Lower leg skin (tissue), 4 donors: ENCODE measurements around the gene TIMP2. TPM values are rescaled to one million over a fixed set of nuclear protein-coding genes. Genes with fewer than 3 reads are reported as not detected.
A peak's percentile ranks its signal among the peaks of the same experiment; 100 is the strongest.
"Not testable (repeated sequence)": the region's sequence is repeated elsewhere in the genome, so short reads cannot be mapped to it uniquely, and the experiment has no call there.

Experiments used
- DNase-seq, 2 donors: peaks; one replicate each; pipeline ENCODE4 v3.0.0-alpha.2; 2019; ENCODE audit warnings: low spot score in 2 of 2
- H3K4me3 ChIP-seq: fragments of 200-600 bp; sonication (generic); 2 replicates; pipeline ENCODE4 v1.5.1; 2017; ENCODE audit warnings: mild to moderate bottlenecking, low read depth; ENCODE audit not compliant: poor library complexity, severe bottlenecking
- POLR2A ChIP-seq, 2 donors: fragments of 450-650 bp; IDR thresholded peaks; one replicate each; pipeline ENCODE4 v1.6.1; 2016 to 2017; ENCODE audit warnings: antibody characterized with exemption in 2 of 2, mild to moderate bottlenecking in 1 of 2, moderate library complexity in 1 of 2
- WGBS, 2 donors: methylation state at CpG; one replicate each; pipeline ENCODE4 v1.1.5; 2018; 5-methylcytosine and 5-hydroxymethylcytosine counted together
- intact Hi-C: fragments of 100-400 bp; cut with DNase I; formaldehyde crosslinking; loops from one replicate; pipeline ENCODE4 v1.15.0; 2023; ENCODE audit warnings: low total_unique reads
- total RNA-seq, 4 donors: library from RNA; depleted of rRNA; stranded (reverse); fragments of >200 nt; gene quantifications; one replicate each; pipeline ENCODE4 v1.1.0, GENCODE V29; 2016
- TF ChIP-seq, protein P1 (sequence below), 3 donors: fragments of 450-650 bp; IDR thresholded peaks; one replicate each; pipeline ENCODE4 v1.5.1; 2016; ENCODE audit warnings: antibody characterized with exemption in 3 of 3, mild to moderate bottlenecking in 3 of 3, moderate library complexity in 2 of 3

TIMP2 gene
- total RNA-seq, 4 donors from 2014 or later, result 69.7 to 203 (median 94.8) TPM

DNA sequence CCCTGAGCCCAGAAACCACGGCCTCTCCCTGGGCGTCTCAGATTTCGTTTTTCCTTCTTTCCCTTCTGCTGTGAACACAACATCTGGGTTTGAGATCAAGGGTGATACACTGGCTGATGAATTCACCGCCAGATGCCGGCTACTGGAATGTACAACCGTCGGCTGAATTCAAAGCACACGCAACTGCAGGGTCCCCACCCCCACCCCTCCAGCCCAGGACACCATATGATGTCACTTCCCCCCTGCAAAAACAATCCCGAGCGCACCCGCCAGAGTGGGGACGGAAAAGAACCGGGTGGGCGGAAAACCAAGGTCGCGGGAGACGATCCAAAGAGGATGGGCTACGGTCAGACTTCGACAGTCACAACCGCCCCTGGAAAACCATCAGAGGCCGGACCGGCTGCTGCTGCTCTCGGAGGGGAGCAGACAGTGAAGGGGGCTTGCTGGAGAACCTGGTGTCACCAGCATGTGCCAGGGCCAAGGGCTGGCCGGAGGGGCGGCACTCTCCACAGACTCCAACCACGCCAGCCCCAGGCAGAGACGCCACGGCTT is 45.5 kb downstream of the TIMP2 start:
- H3K4me3 ChIP-seq, result no peak overlapping the region
- intact Hi-C loops, result no loop called here
- TF ChIP-seq POLR2A (IDR thresholded peaks at IDR 0.05), result no peak
- peak; percentile 47 to 93 for DNase-seq
- 41 to 62% methylated on average over 28 of the region's 28 CpGs for WGBS, 2 donors

DNA sequence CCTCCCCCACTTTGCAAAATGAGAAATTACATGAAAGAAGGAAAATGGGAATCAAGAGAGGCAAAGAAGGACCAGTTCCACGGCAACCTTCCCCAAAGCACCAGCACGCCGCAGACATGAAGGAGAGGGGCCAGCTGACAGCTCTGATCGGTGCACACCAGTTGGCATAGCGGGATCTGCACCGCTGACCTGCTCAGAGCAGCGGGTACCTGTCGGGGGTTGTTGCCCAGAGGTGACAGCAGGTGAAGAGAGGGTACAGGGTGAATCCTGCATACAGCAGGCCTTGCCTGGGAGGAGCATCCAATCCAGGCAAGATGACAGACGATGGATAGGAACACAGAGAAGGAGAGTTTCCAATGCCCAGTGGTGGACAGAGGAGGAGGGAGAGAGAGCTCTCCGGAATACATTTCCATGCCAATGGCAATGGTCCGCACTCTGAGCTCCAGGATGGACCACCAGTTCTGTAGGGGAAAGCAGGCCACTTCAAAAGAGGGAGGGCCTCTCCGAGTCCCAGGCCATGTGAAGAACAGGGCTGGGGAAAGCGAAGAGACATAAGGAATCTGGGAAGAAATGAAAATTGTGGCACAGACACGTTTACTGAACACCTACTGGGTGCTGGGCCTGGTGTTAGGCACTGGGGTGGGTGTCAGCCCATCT is 46.2 kb downstream of the TIMP2 start:
- H3K4me3 ChIP-seq, result no peak overlapping the region
- no peak for TF ChIP-seq POLR2A (IDR thresholded peaks at IDR 0.05)
- TF ChIP-seq, protein P1, sequence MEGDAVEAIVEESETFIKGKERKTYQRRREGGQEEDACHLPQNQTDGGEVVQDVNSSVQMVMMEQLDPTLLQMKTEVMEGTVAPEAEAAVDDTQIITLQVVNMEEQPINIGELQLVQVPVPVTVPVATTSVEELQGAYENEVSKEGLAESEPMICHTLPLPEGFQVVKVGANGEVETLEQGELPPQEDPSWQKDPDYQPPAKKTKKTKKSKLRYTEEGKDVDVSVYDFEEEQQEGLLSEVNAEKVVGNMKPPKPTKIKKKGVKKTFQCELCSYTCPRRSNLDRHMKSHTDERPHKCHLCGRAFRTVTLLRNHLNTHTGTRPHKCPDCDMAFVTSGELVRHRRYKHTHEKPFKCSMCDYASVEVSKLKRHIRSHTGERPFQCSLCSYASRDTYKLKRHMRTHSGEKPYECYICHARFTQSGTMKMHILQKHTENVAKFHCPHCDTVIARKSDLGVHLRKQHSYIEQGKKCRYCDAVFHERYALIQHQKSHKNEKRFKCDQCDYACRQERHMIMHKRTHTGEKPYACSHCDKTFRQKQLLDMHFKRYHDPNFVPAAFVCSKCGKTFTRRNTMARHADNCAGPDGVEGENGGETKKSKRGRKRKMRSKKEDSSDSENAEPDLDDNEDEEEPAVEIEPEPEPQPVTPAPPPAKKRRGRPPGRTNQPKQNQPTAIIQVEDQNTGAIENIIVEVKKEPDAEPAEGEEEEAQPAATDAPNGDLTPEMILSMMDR (IDR thresholded peaks at IDR 0.05), result no peak
- WGBS, 2 donors, result 80 to 83% methylated on average over 14 of the region's 14 CpGs
- intact Hi-C loops, result no loop called here
- no peak for DNase-seq

DNA sequence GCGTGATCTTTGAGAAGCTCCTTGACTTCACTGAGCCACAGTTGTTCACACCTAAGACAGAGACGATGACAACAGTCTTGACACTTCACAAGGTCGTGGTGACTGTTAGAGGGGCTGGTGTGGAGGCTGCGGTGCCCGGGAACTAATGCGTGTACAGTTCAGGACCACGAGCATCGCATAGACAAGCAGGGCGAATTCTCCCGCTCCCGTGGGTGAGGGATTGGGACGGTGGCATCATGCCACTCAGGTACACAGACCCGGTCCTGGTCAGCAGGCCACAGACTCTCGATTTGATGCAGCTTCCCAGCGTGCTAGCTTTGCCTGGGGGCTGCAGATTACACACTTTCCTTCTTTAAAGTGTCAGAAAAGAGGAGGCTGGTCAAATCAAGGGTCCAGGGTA is 46.9 kb downstream of the TIMP2 start:
- 89 to 93% methylated on average over 15 of the region's 15 CpGs for WGBS, 2 donors
- TF ChIP-seq, protein P1 (IDR thresholded peaks at IDR 0.05), result no peak
- no peak for TF ChIP-seq POLR2A (IDR thresholded peaks at IDR 0.05)
- intact Hi-C loops, result no loop called here

DNA sequence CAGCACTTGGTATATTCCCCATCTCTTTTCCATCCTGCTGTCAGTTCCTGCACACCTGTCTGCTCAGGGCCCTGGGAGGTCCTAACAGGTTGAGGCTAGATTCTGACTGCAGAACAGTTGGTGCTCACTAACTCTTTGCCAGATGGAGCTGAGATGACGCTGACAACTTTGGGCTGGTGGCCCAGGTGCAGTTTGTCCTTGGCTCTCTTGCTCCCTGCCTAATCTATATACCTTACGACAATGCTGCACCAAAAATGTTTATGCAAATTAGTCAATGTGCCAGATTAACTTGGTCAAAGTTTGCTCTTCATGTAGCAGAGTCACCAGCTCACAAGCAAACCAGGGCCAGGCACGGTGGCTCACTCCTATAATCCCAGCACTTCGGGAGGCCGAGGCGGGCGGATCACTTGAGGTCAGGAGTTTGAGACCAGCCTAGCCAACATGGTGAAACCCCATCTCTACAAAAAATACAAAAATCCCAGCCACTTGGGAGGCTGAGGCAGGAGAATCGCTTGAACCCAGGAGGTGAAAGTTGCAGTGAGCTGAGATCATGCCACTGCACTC is 48.2 kb downstream of the TIMP2 start:
- DNase-seq, H3K4me3 ChIP-seq, intact Hi-C loops: not testable (repeated sequence)
- 60 to 77% methylated on average over 8 of the region's 8 CpGs for WGBS, 2 donors

More for the DNA sequence above, 46.9 kb downstream of the TIMP2 start:
- no peak overlapping the region for H3K4me3 ChIP-seq
- DNase-seq, result no peak

DNA sequence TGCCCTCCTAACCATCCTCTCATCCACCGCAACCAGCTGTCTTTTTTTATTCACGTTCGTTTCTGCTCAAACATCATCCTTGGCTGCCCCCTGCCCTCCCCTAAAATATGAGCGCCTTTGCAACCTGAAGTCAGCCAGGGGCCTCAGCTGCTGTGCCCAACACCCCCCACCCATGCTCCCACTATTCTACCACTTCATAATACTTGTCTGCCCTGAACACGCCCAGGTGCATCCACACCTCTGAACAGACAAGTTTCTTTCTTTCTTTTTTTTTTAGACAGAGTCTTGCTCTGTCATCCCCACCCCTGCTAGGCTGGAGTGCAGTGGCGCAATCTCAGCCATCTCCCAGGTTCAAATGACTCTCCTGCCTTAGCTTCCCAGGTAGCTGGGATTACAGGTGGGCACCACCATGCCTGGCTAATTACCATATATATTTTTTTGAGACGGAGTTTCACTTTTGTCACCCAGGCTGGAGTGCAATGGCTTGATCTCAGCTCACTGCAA is 49.0 kb downstream of the TIMP2 start:
- TF ChIP-seq POLR2A (IDR thresholded peaks at IDR 0.05), result no peak
- TF ChIP-seq, protein P1 (IDR thresholded peaks at IDR 0.05), result no peak
- H3K4me3 ChIP-seq, result no peak overlapping the region
- intact Hi-C loops, result no loop called here
- WGBS, 2 donors, result 63 to 83% methylated on average over 7 of the region's 7 CpGs
- DNase-seq, result no peak

DNA sequence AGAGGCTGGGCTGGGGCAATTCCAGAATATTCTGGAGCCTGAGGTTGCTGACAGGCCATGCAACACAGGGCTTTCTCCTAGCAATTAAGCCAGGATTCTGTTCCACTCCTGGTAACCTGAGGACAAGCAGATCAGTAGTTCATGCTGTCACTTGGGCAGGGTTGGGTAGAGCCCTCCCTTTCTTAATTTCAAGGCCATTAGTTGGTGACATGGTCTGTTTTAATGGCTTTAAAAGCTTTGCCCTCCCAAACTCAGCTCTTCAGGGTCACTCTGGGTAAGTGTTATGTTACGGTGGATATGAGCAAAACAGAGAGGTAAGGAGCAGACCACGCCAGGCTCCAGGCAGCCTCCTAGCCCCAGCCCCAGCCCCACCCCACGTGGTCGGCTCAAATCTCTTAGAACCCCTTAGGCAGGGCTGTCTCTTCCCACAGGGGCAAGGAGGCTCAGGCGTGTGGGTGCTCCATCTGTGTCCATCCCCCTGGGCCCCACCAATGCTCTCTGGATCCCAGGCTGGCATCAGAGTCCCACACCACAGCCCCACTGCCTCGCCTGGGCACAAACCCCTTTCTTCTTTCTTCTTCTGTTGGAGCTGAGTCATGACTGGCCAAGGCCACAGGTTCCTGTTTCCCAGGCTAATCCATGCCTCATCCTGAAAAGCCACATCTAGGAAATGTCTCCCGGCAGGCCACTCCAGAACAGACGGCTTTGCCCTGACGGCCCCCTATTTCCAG is 49.7 kb downstream of the TIMP2 start:
- H3K4me3 ChIP-seq, result no peak overlapping the region
- 62 to 76% methylated on average over 9 of the region's 9 CpGs for WGBS, 2 donors
- intact Hi-C loops, result no loop called here
- DNase-seq, result no peak
- TF ChIP-seq, protein P1 (IDR thresholded peaks at IDR 0.05), result no peak
- no peak for TF ChIP-seq POLR2A (IDR thresholded peaks at IDR 0.05)
